HG02798 (cell line): ENCODE measurements around the gene CD99.
"Not testable (repeated sequence)": the region's sequence is repeated elsewhere in the genome, so short reads cannot be mapped to it uniquely, and the experiment has no call there.

ENCODE experiments used
- ATAC-seq: cut with Tn5 transposase; IDR thresholded peaks from one replicate; pipeline ENCODE4 v1.9.1; 2021; ENCODE audit warnings: mild to moderate bottlenecking; ENCODE audit not compliant: unreplicated experiment, poor library complexity

The CD99 gene

GRCh38 chrX:2764766-2765548 is 73.9 kb downstream of the CD99 start:
- ATAC-seq, result not testable (repeated sequence)

- no peak for ATAC-seq
These were observed 74.4 kb downstream of the CD99 start for GRCh38 chrX:2765549-2765830.

- ATAC-seq, result no peak
These were observed 75.8 kb downstream of the CD99 start for GRCh38 chrX:2766906-2767305.

GRCh38 chrX:2767631-2768455 is 76.7 kb downstream of the CD99 start:
- no peak for ATAC-seq

- no peak for ATAC-seq
These were observed 78.5 kb downstream of the CD99 start for GRCh38 chrX:2769615-2770014.

GRCh38 chrX:2773166-2774055 is 82.3 kb downstream of the CD99 start:
- not testable (repeated sequence) for ATAC-seq

GRCh38 chrX:2774057-2774456 is 83.0 kb downstream of the CD99 start:
- no peak for ATAC-seq

- ATAC-seq, result no peak
These were observed 83.7 kb downstream of the CD99 start for GRCh38 chrX:2774776-2775175.

- not testable (repeated sequence) for ATAC-seq
These were observed 89.6 kb downstream of the CD99 start for GRCh38 chrX:2780472-2781225.

GRCh38 chrX:2781226-2781571 is 90.1 kb downstream of the CD99 start:
- no peak for ATAC-seq

GRCh38 chrX:2781698-2782097 is 90.6 kb downstream of the CD99 start:
- ATAC-seq, result no peak

- no peak for ATAC-seq
These were observed 91.1 kb downstream of the CD99 start for GRCh38 chrX:2782171-2782570.

GRCh38 chrX:2782778-2783177 is 91.7 kb downstream of the CD99 start:
- ATAC-seq, result no peak

GRCh38 chrX:2784026-2784425 is 92.9 kb downstream of the CD99 start:
- no peak for ATAC-seq

- ATAC-seq, result no peak
These were observed 94.4 kb downstream of the CD99 start for GRCh38 chrX:2785538-2785937.

- no peak for ATAC-seq
These were observed 97.9 kb downstream of the CD99 start for GRCh38 chrX:2788980-2789379.

- no peak for ATAC-seq
These were observed 98.5 kb downstream of the CD99 start for GRCh38 chrX:2789569-2789968.
